Glomerular endothelial cell (primary cell): Measurements from ENCODE around the gene RMRP. TPM values are rescaled to one million over a fixed set of nuclear protein-coding genes. Genes with fewer than 3 reads are reported as not detected.

Experiments used
- DNase-seq: peaks from one replicate; pipeline ENCODE4 v3.0.0-alpha.2; 2011; ENCODE audit warnings: low read depth, low spot score; ENCODE audit errors: extremely low read depth
- total RNA-seq: library from RNA; depleted of rRNA; stranded (reverse); fragments of >200 nt; gene quantifications from 2 replicates; pipeline ENCODE4 v1.2.3, GENCODE V29; 2015

RMRP gene
- total RNA-seq, 1 donor from 2014 or later: 4,459 TPM

- no peak for DNase-seq
Observed at GRCh38 chr9:35666549-35666948, 8.7 kb upstream of the RMRP start.

GRCh38 chr9:35666045-35666444 lies 8.2 kb upstream of the RMRP start:
- no peak for DNase-seq

GRCh38 chr9:35665471-35665818 lies 7.6 kb upstream of the RMRP start:
- no peak for DNase-seq

GRCh38 chr9:35664531-35665470 lies 7.0 kb upstream of the RMRP start, which contains the start of gene ARHGEF39:
TSS of gene ARHGEF39 (minus strand) at chr9:35665195. CDS start at chr9:35665169, 26 bp downstream.
- no peak for DNase-seq

GRCh38 chr9:35662437-35662836 lies 4.6 kb upstream of the RMRP start:
- DNase-seq: no peak

- DNase-seq: no peak
Observed at GRCh38 chr9:35661756-35662350, 4.0 kb upstream of the RMRP start.

- no peak for DNase-seq
Observed at GRCh38 chr9:35660966-35661415, 3.2 kb upstream of the RMRP start.

- DNase-seq: no peak
Observed at GRCh38 chr9:35659340-35659739, 1.5 kb upstream of the RMRP start.

- no peak for DNase-seq
Observed at GRCh38 chr9:35658968-35659220, 1.1 kb upstream of the RMRP start.

- DNase-seq: peak; percentile 60
Observed at GRCh38 chr9:35658137-35658967, 533 bp upstream of the RMRP start, which contains the start of gene CCDC107. TSS of gene CCDC107 (plus strand) at chr9:35658292. CDS start at chr9:35658380, 88 bp downstream.

- DNase-seq: no peak
Observed at GRCh38 chr9:35656831-35657545, 831 bp downstream of the RMRP start.

- no peak for DNase-seq
Observed at GRCh38 chr9:35656348-35656747, 1.5 kb downstream of the RMRP start.

GRCh38 chr9:35653611-35654010 lies 4.2 kb downstream of the RMRP start:
- DNase-seq: no peak

GRCh38 chr9:35652829-35653209 lies 5.0 kb downstream of the RMRP start:
- DNase-seq: no peak

- no peak for DNase-seq
Observed at GRCh38 chr9:35651956-35652828, 5.6 kb downstream of the RMRP start.

- DNase-seq: no peak
Observed at GRCh38 chr9:35650341-35651158, 7.3 kb downstream of the RMRP start, which contains the start of gene SIT1. TSS of gene SIT1 (minus strand) at chr9:35650931. CDS start at chr9:35650853, 78 bp downstream.

GRCh38 chr9:35649431-35650340 lies 8.1 kb downstream of the RMRP start:
- DNase-seq: no peak
